HepG2 (cell line): ENCODE data around the gene POLDIP3. TPM values are rescaled to one million over a fixed set of nuclear protein-coding genes. Genes with fewer than 3 reads are reported as not detected.

Experiments used
- ARID4A ChIP-seq: sonication (generic); formaldehyde crosslinking; IDR thresholded peaks from 2 replicates; pipeline ENCODE4 v1.5.0; 2020; ENCODE audit warnings: mild to moderate bottlenecking, missing genetic modification reagents, borderline replicate concordance
- ARNT ChIP-seq: fragments of 450-650 bp; IDR thresholded peaks from 2 replicates; pipeline ENCODE4 v1.6.1; 2017
- ATF7 ChIP-seq, 2 experiments: fragments of 450-650 bp in 1 of 2; sonication (generic) in 1 of 2; formaldehyde crosslinking in 1 of 2; IDR thresholded peaks; 2 replicates each; pipeline versions ENCODE4 v1.4.0 to v1.6.1; 2016 to 2020; ENCODE audit warnings: antibody characterized with exemption in 1 of 2, mild to moderate bottlenecking in 1 of 2, missing genetic modification reagents in 1 of 2
- CBX5 ChIP-seq: sonication (generic); formaldehyde crosslinking; IDR thresholded peaks from 2 replicates; pipeline ENCODE4 v1.4.0; 2020; ENCODE audit warnings: missing genetic modification reagents, borderline replicate concordance
- ERF ChIP-seq: IDR thresholded peaks from 2 replicates; pipeline ENCODE4 v1.6.1; 2018; ENCODE audit warnings: missing biosample characterization, missing genetic modification reagents
- HOXA3 ChIP-seq: sonication (generic); formaldehyde crosslinking; IDR thresholded peaks from 2 replicates; pipeline ENCODE4 v1.5.0; 2020; ENCODE audit warnings: missing genetic modification reagents
- KDM2A ChIP-seq: sonication (generic); formaldehyde crosslinking; IDR thresholded peaks from 2 replicates; pipeline ENCODE4 v1.4.0; 2020; ENCODE audit warnings: low read depth, missing genetic modification reagents, borderline replicate concordance
- POLR2G ChIP-seq: fragments of 200-400 bp; formaldehyde crosslinking; IDR thresholded peaks from 2 replicates; pipeline ENCODE4 v1.6.1; 2018; ENCODE audit warnings: mild to moderate bottlenecking, low read depth, low read length, moderate library complexity
- RFXAP ChIP-seq: sonication (generic); formaldehyde crosslinking; IDR thresholded peaks from 2 replicates; pipeline ENCODE4 v1.4.0; 2020; ENCODE audit warnings: missing genetic modification reagents, borderline replicate concordance
- STAG1 ChIP-seq: sonication (generic); formaldehyde crosslinking; IDR thresholded peaks from 2 replicates; pipeline ENCODE4 v1.4.0; 2020; ENCODE audit warnings: missing genetic modification reagents
- TBX2 ChIP-seq: sonication (generic); formaldehyde crosslinking; IDR thresholded peaks from 2 replicates; pipeline ENCODE4 v1.5.0; 2020; ENCODE audit warnings: missing genetic modification reagents, mild to moderate bottlenecking, borderline replicate concordance
- ZFX ChIP-seq: sonication (generic); formaldehyde crosslinking; IDR thresholded peaks from 2 replicates; pipeline ENCODE4 v1.4.0; 2020; ENCODE audit warnings: mild to moderate bottlenecking, low read depth, missing genetic modification reagents, moderate library complexity
- ZNF230 ChIP-seq: sonication (generic); formaldehyde crosslinking; IDR thresholded peaks from 2 replicates; pipeline ENCODE4 v1.4.0; 2020; ENCODE audit warnings: mild to moderate bottlenecking, missing genetic modification reagents
- ZNF543 ChIP-seq: sonication (generic); formaldehyde crosslinking; IDR thresholded peaks from 2 replicates; pipeline ENCODE4 v1.4.0; 2020; ENCODE audit warnings: mild to moderate bottlenecking, missing genetic modification reagents
- ZNF687 ChIP-seq: sonication (generic); formaldehyde crosslinking; IDR thresholded peaks from 2 replicates; pipeline ENCODE4 v1.5.1; 2020; ENCODE audit warnings: mild to moderate bottlenecking, missing genetic modification reagents, moderate library complexity
- ZNF691 ChIP-seq: sonication (generic); formaldehyde crosslinking; IDR thresholded peaks from 2 replicates; pipeline ENCODE4 v1.4.0; 2020; ENCODE audit warnings: missing genetic modification reagents, low read depth, mild to moderate bottlenecking, borderline replicate concordance
- ZNF740 ChIP-seq: sonication (generic); formaldehyde crosslinking; IDR thresholded peaks from 2 replicates; pipeline ENCODE4 v1.4.0; 2020; ENCODE audit warnings: missing genetic modification reagents
- ZNF772 ChIP-seq: sonication (generic); formaldehyde crosslinking; IDR thresholded peaks from 2 replicates; pipeline ENCODE4 v1.5.0; 2020; ENCODE audit warnings: mild to moderate bottlenecking, missing genetic modification reagents
- polyA plus RNA-seq, 8 experiments: library from polyadenylated mRNA; depleted of rRNA in 3 of 8; stranded (reverse) in 7 of 8; unstranded in 1 of 8; fragments of >200 nt; fragmentation: Illumina TruSeq in 4 of 8; extraction: Trizol in 4 of 8; gene quantifications; 2 replicates each; pipeline versions ENCODE4 v1.2.1 to v1.2.3, GENCODE V29; 2011 to 2016; ENCODE audit warnings: low read depth in 4 of 8, missing spikeins in 1 of 8, mixed read lengths in 1 of 8; ENCODE audit not compliant: insufficient read depth in 1 of 8
- total RNA-seq, 5 experiments: library from RNA; depleted of rRNA; stranded (reverse); fragments of >200 nt; fragmentation: Illumina TruSeq; extraction: Trizol; gene quantifications; 2 replicates each; pipeline ENCODE4 v1.2.3, GENCODE V29; 2016; ENCODE audit warnings: low read depth in 1 of 5

POLDIP3 gene
- total and polyA plus RNA-seq, 2 of the 13 experiments (the other 11 are each of a cell fraction or from before 2014, with no cell fraction given) = 45.8 to 47.4 TPM

- TF ChIP-seq ARID4A (CRISPR knock-in tag) = no peak; the same call in 1 of the 2 replicates
- peak; percentile 27; the same call in 1 of the 2 replicates for TF ChIP-seq HOXA3
- 0 out of 2 replicates have a peak, but pooled peaks have one; percentile 36 for TF ChIP-seq ZNF772 (CRISPR knock-in tag)
- peak; percentile 88 for TF ChIP-seq STAG1 (CRISPR knock-in tag)
- TF ChIP-seq CBX5 (CRISPR knock-in tag) = 0 out of 2 replicates have a peak, but pooled peaks have one; percentile 24
- TF ChIP-seq ERF (CRISPR knock-in tag) = peak; percentile 30; the same call in 1 of the 2 replicates
- peak; percentile 53; the same call in 1 of the 2 replicates for TF ChIP-seq ZNF691 (CRISPR knock-in tag)
- peak; percentile 66 for TF ChIP-seq ZFX (CRISPR knock-in tag)
- TF ChIP-seq ZNF543 (CRISPR knock-in tag) = 0 out of 2 replicates have a peak, but pooled peaks have one; percentile 57
- TF ChIP-seq KDM2A (CRISPR knock-in tag) = peak; percentile 31; the same call in 1 of the 2 replicates
- TF ChIP-seq POLR2G = peak; percentile 39; the same call in 1 of the 2 replicates
- TF ChIP-seq RFXAP = no peak
- TF ChIP-seq TBX2 = 0 out of 2 replicates have a peak, but pooled peaks have one; percentile 32
- no peak for TF ChIP-seq ARNT
- peak; percentile 73 for TF ChIP-seq ZNF687
- TF ChIP-seq ATF7 (IDR thresholded peaks at IDR 0.05) = no peak
- TF ChIP-seq ATF7 (CRISPR knock-in tag; IDR thresholded peaks at IDR 0.05) = no peak
- TF ChIP-seq ZNF230 = 0 out of 2 replicates have a peak, but pooled peaks have one; percentile 50
- TF ChIP-seq ZNF740 (CRISPR knock-in tag) = peak; percentile 32; the same call in 1 of the 2 replicates
These were observed 6.9 kb upstream of the POLDIP3 start (continued) for GRCh38 chr22:42621505-42622002.
